Naive thymus-derived CD4-positive, alpha-beta T cell (primary cell): ENCODE data around the gene SDC1. TPM values are rescaled to one million over a fixed set of nuclear protein-coding genes. Genes with fewer than 3 reads are reported as not detected.

Source experiments
- ATAC-seq: fragments of 150-1000 bp; cut with Tn5 transposase; 2 replicates; pipeline ENCODE4 v1.10.0; 2021; ENCODE audit warnings: mild to moderate bottlenecking, moderate library complexity
- CTCF ChIA-PET: fragments of 350-600 bp; sonication (Branson Sonifier 250); formaldehyde crosslinking; loops from one replicate; lab custom pipeline; 2021; ENCODE audit warnings: antibody characterized with exemption; lab: Charles Lee
- POLR2A ChIA-PET: fragments of 350-600 bp; sonication (Branson Sonifier 250); formaldehyde crosslinking; loops from one replicate; lab custom pipeline; 2021; ENCODE audit warnings: antibody characterized with exemption, inconsistent platforms; lab: Charles Lee
- DNase-seq, 9 donors: peaks; one replicate each; pipeline versions ENCODE4 v3.0.0 to v3.0.0-alpha.2; 2020 to 2022; ENCODE audit warnings: mixed read lengths in 1 of 9
- H3K27ac ChIP-seq: one replicate; pipeline ENCODE4 v1.7.0; 2013; ENCODE audit warnings: mild to moderate bottlenecking, low read depth, low read length, moderate library complexity
- H3K27me3 ChIP-seq, 2 donors: one replicate each; pipeline ENCODE4 v1.7.0; 2013; ENCODE audit warnings: low read length in 2 of 2, mild to moderate bottlenecking in 2 of 2, moderate library complexity in 2 of 2; ENCODE audit not compliant: control insufficient read depth in 2 of 2, insufficient read depth in 2 of 2
- H3K36me3 ChIP-seq, 3 experiments: 1 replicate in 2 of 3; 2 replicates in 1 of 3; pipeline ENCODE4 v1.7.0; 2013; ENCODE audit warnings: low read length in 3 of 3, mild to moderate bottlenecking in 3 of 3, moderate library complexity in 1 of 3; ENCODE audit not compliant: insufficient read depth in 3 of 3, control insufficient read depth in 2 of 3
- H3K4me1 ChIP-seq, 2 donors: one replicate each; pipeline ENCODE4 v1.7.0; 2013; ENCODE audit warnings: low read length in 2 of 2, mild to moderate bottlenecking in 2 of 2, moderate library complexity in 1 of 2; ENCODE audit not compliant: control insufficient read depth in 2 of 2, insufficient read depth in 2 of 2
- H3K4me3 ChIP-seq: 2 replicates; pipeline ENCODE4 v1.7.0; 2013; ENCODE audit warnings: mild to moderate bottlenecking, low read length
- H3K9me3 ChIP-seq, 3 experiments: 1 replicate in 2 of 3; 2 replicates in 1 of 3; pipeline ENCODE4 v1.7.0; 2013; ENCODE audit warnings: low read length in 3 of 3; ENCODE audit not compliant: control insufficient read depth in 2 of 3
- H3K27ac Mint-ChIP-seq, 9 donors: one replicate each; pipeline ENCODE4 v1.8.0; 2020 to 2022; ENCODE audit warnings: mixed read lengths in 9 of 9, mild to moderate bottlenecking in 8 of 9, moderate library complexity in 5 of 9, inconsistent platforms in 2 of 9
- H3K27me3 Mint-ChIP-seq, 5 donors: one replicate each; pipeline ENCODE4 v1.8.0; 2021 to 2022; ENCODE audit warnings: mixed read lengths in 5 of 5, mild to moderate bottlenecking in 1 of 5
- H3K36me3 Mint-ChIP-seq, 5 donors: one replicate each; pipeline ENCODE4 v1.8.0; 2020 to 2022; ENCODE audit warnings: mixed read lengths in 5 of 5, mild to moderate bottlenecking in 3 of 5, inconsistent platforms in 1 of 5
- H3K4me1 Mint-ChIP-seq, 7 donors: one replicate each; pipeline ENCODE4 v1.8.0; 2020 to 2022; ENCODE audit warnings: mixed read lengths in 7 of 7, mild to moderate bottlenecking in 3 of 7, inconsistent platforms in 1 of 7
- H3K4me3 Mint-ChIP-seq, 10 donors: one replicate each; pipeline ENCODE4 v1.8.0; 2020 to 2022; ENCODE audit warnings: mild to moderate bottlenecking in 10 of 10, mixed read lengths in 10 of 10, moderate library complexity in 6 of 10, inconsistent platforms in 2 of 10
- H3K9me3 Mint-ChIP-seq, 11 donors: one replicate each; pipeline ENCODE4 v1.8.0; 2020 to 2022; ENCODE audit warnings: mixed read lengths in 11 of 11, mild to moderate bottlenecking in 4 of 11, inconsistent platforms in 1 of 11, moderate library complexity in 1 of 11
- intact Hi-C, 2 donors: fragments of 100-400 bp; cut with micrococcal nuclease; formaldehyde crosslinking; loops; one replicate each; pipeline ENCODE4 v1.15.1; 2023
- polyA plus RNA-seq, 2 donors: library from polyadenylated mRNA; unstranded; fragments of 300-500 nt; fragmentation: Illumina TruSeq; gene quantifications; one replicate each; pipeline ENCODE4 v1.2.3, GENCODE V29; 2021
- total RNA-seq, 6 experiments: library from RNA in 5 of 6; stranded (reverse) in 5 of 6; gene quantifications; 1 replicate in 5 of 6; 2 replicates in 1 of 6; pipeline ENCODE4 v1.2.3 and lab custom pipeline; 2021 to 2026

SDC1 gene
- total and polyA plus RNA-seq, 7 experiments from 2014 or later = 0.12 to 0.37 (median 0.22) TPM; not detected in 4

DNA sequence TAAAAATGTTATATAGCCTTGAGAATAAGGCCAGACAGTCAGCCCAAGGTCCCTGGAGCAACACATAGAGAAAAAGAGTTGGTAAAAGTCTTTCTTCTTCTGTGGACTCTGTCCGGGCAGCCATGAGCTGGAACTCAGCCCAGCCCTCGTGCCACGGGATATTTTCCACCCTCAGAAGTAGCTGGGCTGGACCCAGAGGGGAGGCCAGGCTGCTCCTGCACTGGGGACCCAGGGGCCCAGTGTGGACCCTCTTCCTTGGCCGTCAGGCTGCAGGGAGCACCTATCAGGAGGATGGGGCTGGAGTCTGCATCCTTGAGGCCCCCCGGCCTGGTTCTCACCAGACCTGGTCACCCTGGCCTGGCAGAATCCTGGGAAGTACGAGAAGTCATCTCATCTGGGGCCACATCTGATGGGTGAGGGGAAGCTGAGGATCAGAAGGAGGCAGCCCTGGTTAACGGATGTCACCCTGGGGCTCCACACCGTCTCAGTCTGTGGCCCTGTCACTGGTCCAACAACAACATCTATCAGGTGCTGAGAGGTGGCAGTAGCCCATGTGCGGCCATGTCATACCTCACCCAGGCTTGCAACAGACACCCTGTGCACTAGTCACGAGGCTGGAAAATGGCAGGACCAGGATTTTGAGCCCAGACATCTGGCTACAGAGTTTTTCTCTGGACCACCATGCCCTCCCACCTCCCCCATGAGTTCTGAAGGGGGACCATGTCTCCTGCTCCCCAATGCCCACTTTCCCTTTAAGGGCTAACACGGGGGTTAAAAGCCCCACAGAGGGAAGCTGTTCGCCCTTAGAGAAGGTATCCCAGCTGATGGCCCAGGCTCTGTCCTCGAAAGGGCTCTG, 33.0 kb downstream of the SDC1 start:
- no peaks in the 10 kb centered on the region for H3K36me3 Mint-ChIP-seq
- no peak overlapping the region for H3K27ac Mint-ChIP-seq
- H3K9me3 Mint-ChIP-seq = no peaks in the 10 kb centered on the region
- no peaks in the 10 kb centered on the region for H3K27me3 ChIP-seq
- H3K4me1 Mint-ChIP-seq = no peaks in the 10 kb centered on the region
- H3K4me3 Mint-ChIP-seq = no peak overlapping the region
- no peak for ATAC-seq
- POLR2A ChIA-PET = no interaction called here
- H3K9me3 ChIP-seq = no peaks in the 10 kb centered on the region
- H3K4me3 ChIP-seq = no peak overlapping the region
- CTCF ChIA-PET = interaction anchor here (0.6 kb wide), 1 partner anchor 95 kb away, joined by 3 read pairs; no protein-coding TSS in a partner anchor
- no peaks in the 10 kb centered on the region for H3K36me3 ChIP-seq
- intact Hi-C loops = no loop called here
- no peaks in the 10 kb centered on the region for H3K27me3 Mint-ChIP-seq
- DNase-seq = no peak
- no peaks in the 10 kb centered on the region for H3K4me1 ChIP-seq
- no peak overlapping the region for H3K27ac ChIP-seq

GRCh38 chr2:20190876-20191713, 33.8 kb downstream of the SDC1 start:
- CTCF ChIA-PET = no interaction called here
- no peaks in the 10 kb centered on the region for H3K9me3 Mint-ChIP-seq
- H3K4me1 Mint-ChIP-seq = no peaks in the 10 kb centered on the region
- POLR2A ChIA-PET = no interaction called here
- H3K4me1 ChIP-seq = no peaks in the 10 kb centered on the region
- H3K27me3 Mint-ChIP-seq = no peaks in the 10 kb centered on the region
- ATAC-seq = no peak
- no peak overlapping the region for H3K4me3 Mint-ChIP-seq
- no peaks in the 10 kb centered on the region for H3K9me3 ChIP-seq
- no peaks in the 10 kb centered on the region for H3K27me3 ChIP-seq
- H3K27ac ChIP-seq = no peak overlapping the region
- no peak overlapping the region for H3K27ac Mint-ChIP-seq
- H3K4me3 ChIP-seq = no peak overlapping the region
- intact Hi-C loops = no loop called here
- H3K36me3 ChIP-seq = no peaks in the 10 kb centered on the region
- no peak for DNase-seq
- no peaks in the 10 kb centered on the region for H3K36me3 Mint-ChIP-seq

DNA sequence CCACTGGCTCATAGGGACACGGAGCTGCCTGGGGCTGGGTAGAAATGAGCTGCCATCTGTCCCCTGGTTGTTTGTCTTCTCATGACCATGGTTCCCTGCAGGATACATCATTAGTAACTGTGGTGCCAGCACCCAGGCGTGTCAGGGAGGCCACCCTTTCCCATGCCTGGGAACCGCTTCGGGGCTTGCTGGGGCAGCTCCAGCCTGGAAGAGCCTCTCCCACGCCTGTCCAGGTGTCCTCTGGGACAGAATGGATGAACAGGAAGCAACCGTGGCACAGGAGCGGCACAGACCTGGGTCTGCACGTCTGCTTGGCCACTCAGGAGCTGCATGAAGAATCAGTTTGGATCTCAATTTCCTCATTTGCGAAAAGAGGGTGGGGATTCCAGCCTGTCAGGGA, 34.8 kb downstream of the SDC1 start:
- ChIA-PET CTCF (no interaction called here), POLR2A (no interaction called here)
- Mint-ChIP-seq H3K4me1 (no peaks in the 10 kb centered on the region), H3K9me3 (no peaks in the 10 kb centered on the region), H3K4me3 (no peak overlapping the region), H3K27me3 (no peaks in the 10 kb centered on the region), H3K36me3 (no peaks in the 10 kb centered on the region), H3K27ac (no peak overlapping the region)
- H3K27ac ChIP-seq = no peak overlapping the region
- no peak overlapping the region for H3K4me3 ChIP-seq
- no peak for ATAC-seq
- no peak for DNase-seq
- no peaks in the 10 kb centered on the region for H3K36me3 ChIP-seq
- H3K9me3 ChIP-seq = no peaks in the 10 kb centered on the region
- intact Hi-C loops = no loop called here
- H3K27me3 ChIP-seq = no peaks in the 10 kb centered on the region
- H3K4me1 ChIP-seq = no peaks in the 10 kb centered on the region

DNA sequence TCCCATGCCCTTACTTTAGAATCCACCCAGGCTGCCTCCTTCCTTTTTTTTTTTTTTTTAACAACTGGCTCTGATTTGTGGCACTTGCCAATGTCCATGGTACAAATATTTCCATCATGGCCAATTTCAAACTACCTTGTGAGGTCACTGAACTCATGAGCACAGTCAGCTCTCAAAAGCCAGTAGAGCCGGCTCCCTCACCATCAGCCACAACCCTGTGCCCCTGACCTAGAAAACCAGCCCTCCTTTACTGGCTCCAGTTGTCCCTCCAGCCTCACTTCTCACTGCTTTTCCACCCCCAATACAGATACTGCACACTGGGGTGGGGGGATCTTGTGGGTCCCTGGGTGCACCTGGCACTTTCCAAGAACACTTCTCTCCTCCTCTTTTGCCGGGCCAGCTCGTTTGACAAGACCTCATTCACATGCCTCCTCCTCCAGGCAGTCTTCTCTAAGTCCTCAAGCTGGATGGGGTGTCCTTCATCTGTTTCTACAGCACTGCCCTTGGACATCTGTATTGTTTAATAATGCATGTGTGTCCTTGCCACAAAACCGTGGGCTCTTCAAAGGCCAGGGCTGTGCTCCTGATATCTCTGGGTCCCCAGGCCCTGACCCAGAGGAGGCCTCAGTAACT, 35.5 kb downstream of the SDC1 start:
- CTCF ChIA-PET = no interaction called here
- H3K36me3 Mint-ChIP-seq = no peaks in the 10 kb centered on the region

DNA sequence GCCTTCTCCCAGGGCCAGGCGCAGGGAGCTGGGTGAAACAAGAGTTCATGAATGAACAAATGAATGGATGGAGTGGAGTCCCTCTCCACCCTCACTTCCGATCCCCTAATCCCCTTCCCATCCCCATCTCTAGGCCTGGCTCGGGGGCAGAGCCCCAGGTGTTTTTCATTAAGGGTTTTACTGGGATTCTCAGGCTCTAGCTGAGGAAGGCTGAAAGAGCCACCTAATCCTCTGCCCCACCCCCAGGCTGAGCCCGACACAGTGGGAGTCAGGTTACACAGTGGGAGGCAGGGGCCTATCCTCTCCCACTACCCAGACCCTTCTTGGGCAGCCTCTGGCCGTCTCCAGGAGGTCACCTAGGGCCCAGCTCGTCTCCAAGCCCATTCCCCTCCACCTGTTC, 36.1 kb downstream of the SDC1 start:
- no peak overlapping the region for H3K4me3 ChIP-seq
- H3K9me3 ChIP-seq = no peaks in the 10 kb centered on the region
- no peak overlapping the region for H3K27ac ChIP-seq
- Mint-ChIP-seq H3K27ac (no peak overlapping the region), H3K4me3 (no peak overlapping the region), H3K36me3 (no peaks in the 10 kb centered on the region), H3K4me1 (no peaks in the 10 kb centered on the region), H3K9me3 (no peaks in the 10 kb centered on the region), H3K27me3 (no peaks in the 10 kb centered on the region)
- POLR2A ChIA-PET = no interaction called here
- CTCF ChIA-PET = no interaction called here
- intact Hi-C loops = no loop called here
- H3K27me3 ChIP-seq = no peaks in the 10 kb centered on the region
- H3K36me3 ChIP-seq = no peaks in the 10 kb centered on the region
- DNase-seq = no peak
- no peak for ATAC-seq
- H3K4me1 ChIP-seq = no peaks in the 10 kb centered on the region

More for the DNA sequence above, 35.5 kb downstream of the SDC1 start:
- Histone ChIP-seq H3K9me3 (no peaks in the 10 kb centered on the region), H3K27ac (no peak overlapping the region), H3K4me1 (no peaks in the 10 kb centered on the region), H3K27me3 (no peaks in the 10 kb centered on the region), H3K4me3 (no peak overlapping the region), H3K36me3 (no peaks in the 10 kb centered on the region)
- DNase-seq (no peak), ATAC-seq (no peak)
- Mint-ChIP-seq H3K27ac (no peak overlapping the region), H3K4me3 (no peak overlapping the region), H3K27me3 (no peaks in the 10 kb centered on the region), H3K9me3 (no peaks in the 10 kb centered on the region), H3K4me1 (no peaks in the 10 kb centered on the region)
- intact Hi-C loops = no loop called here
- POLR2A ChIA-PET = no interaction called here

DNA sequence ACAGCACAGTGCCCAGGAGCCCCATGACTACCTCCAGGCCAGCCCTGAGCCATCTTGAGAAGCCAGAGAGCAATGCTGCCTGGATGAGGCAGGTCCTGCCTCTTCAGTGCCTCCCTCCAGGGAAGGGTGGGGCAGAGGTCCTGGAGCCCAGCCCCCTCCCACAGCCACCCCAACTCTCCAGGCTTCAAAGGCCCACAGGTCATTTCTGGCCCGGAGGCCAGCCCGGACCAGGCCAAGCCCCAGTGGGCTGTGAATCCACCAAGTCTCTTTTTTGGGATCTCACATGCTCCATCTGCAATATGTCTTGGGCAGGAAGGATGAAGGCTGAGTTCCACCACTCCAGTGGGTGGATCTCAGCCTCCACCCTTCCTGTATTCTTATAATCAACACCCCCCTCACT, 36.7 kb downstream of the SDC1 start:
- ChIA-PET POLR2A (no interaction called here), CTCF (no interaction called here)
- H3K36me3 ChIP-seq = no peaks in the 10 kb centered on the region
- H3K27ac Mint-ChIP-seq = no peak overlapping the region
- no peaks in the 10 kb centered on the region for H3K36me3 Mint-ChIP-seq
- H3K27me3 ChIP-seq = no peaks in the 10 kb centered on the region
- no peak for ATAC-seq
- no peaks in the 10 kb centered on the region for H3K4me1 Mint-ChIP-seq
- intact Hi-C loops = no loop called here
- H3K9me3 Mint-ChIP-seq = no peaks in the 10 kb centered on the region
- no peak overlapping the region for H3K4me3 ChIP-seq
- no peaks in the 10 kb centered on the region for H3K4me1 ChIP-seq
- H3K9me3 ChIP-seq = no peaks in the 10 kb centered on the region
- H3K27ac ChIP-seq = no peak overlapping the region
- no peak for DNase-seq
- peaks cover 0 to 3% (median 0%) of the 10 kb centered on the region in 5 donors for H3K27me3 Mint-ChIP-seq
- no peak overlapping the region for H3K4me3 Mint-ChIP-seq
